A172 (cell line): ENCODE data around the gene SLC35E4. TPM values are rescaled to one million over a fixed set of nuclear protein-coding genes. Genes with fewer than 3 reads are reported as not detected.
"Not testable (repeated sequence)": the region's sequence is repeated elsewhere in the genome, so short reads cannot be mapped to it uniquely, and the experiment has no call there.

ENCODE experiments used
- DNase-seq: peaks from one replicate; pipeline ENCODE4 v3.0.0-alpha.2; 2015; ENCODE audit warnings: low spot score
- total RNA-seq: library from RNA; depleted of rRNA; stranded (reverse); fragments of >200 nt; shearing (Covaris generic); gene quantifications from 2 replicates; pipeline ENCODE4 v1.2.3, GENCODE V29; 2014; rRNA removed

SLC35E4 gene, protein sequence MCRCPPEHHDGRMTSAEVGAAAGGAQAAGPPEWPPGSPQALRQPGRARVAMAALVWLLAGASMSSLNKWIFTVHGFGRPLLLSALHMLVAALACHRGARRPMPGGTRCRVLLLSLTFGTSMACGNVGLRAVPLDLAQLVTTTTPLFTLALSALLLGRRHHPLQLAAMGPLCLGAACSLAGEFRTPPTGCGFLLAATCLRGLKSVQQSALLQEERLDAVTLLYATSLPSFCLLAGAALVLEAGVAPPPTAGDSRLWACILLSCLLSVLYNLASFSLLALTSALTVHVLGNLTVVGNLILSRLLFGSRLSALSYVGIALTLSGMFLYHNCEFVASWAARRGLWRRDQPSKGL
- 8.1 and 9.1 TPM in 2 replicates for total RNA-seq

DNA sequence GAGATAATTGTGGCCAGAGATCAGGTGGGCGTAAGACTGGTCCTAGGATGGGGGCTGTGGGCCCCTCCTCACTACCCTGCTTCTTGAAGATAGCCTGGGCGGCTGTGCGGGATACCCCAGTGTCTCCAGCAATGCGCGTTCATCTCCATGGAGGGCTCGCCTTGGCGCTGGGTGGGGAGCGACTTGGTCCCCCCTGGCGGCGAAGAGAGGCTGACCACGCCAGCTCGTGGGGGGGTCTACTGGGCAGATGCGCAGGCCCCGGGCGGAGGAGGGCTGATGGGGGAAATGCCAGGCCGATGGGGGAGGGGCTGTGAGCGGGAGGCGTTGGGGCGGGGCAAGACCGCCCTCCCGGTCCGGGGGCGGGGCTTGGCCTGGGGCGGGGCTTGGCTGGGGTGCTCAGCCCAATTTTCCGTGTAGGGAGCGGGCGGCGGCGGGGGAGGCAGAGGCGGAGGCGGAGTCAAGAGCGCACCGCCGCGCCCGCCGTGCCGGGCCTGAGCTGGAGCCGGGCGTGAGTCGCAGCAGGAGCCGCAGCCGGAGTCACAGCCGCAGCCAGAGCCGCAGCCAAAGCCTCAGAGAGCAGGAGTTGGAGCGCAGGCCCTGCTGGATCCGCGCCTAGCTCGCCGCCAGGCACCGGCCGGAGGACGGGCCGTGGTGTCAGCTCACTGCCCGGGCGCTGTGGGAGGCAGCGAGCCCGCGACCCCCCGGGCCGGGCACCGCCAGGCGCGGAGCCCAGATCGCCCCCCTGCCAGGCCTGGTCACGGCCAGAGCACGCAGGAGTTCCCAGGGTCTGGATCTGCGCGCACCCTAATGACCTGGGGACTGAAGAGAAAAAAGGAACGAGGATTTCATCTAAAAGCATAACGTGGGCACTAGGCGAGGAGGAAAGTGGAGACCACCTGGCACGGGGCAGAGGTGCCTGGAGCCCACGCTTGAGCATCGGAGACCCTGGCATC, at the start of gene SLC35E4:
Gene SLC35E4, plus strand, starts transcription at position 509 of the 953 bp plus-strand sequence. CDS start 670 bp downstream, outside the sequence.
- DNase-seq = peak; percentile 53

DNA sequence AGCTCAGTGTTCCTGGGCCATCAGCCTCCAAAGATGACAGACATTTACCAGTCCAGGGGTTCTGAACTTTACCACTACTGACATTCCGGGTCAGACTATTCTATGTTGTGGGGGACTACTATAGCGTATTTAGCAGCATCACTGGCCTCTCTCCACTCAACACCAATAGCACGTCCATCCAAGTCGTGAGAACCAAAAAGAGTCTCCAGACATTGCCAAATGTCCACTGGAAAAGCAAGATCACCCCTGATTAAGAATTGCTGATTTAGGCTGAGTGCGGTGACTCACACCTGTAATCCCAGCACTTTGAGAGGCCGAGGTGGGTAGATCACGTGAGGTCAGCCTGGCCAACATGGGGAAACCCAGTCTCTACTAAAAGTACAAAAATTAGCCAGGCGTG, 49.2 kb upstream of the SLC35E4 start:
- DNase-seq = no peak

DNA sequence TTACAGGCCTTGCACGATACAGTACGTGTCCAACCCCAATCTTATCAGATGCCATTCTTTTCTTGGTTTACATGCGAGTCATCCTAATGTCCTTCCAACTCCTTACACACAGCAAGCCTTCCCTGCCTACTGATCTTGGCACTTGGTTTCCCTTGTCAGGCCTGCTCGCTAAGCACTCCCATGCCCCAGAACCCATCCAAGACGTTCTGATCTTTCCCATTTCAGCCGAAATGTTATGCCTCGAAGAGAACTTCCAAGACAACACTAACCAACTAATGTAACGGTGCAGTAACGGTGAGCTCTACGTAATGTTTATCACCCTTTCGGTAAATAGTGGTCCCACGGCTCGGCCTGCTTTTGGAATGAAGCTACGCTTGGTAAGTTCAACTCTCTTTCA, 44.4 kb upstream of the SLC35E4 start:
- DNase-seq = no peak

DNA sequence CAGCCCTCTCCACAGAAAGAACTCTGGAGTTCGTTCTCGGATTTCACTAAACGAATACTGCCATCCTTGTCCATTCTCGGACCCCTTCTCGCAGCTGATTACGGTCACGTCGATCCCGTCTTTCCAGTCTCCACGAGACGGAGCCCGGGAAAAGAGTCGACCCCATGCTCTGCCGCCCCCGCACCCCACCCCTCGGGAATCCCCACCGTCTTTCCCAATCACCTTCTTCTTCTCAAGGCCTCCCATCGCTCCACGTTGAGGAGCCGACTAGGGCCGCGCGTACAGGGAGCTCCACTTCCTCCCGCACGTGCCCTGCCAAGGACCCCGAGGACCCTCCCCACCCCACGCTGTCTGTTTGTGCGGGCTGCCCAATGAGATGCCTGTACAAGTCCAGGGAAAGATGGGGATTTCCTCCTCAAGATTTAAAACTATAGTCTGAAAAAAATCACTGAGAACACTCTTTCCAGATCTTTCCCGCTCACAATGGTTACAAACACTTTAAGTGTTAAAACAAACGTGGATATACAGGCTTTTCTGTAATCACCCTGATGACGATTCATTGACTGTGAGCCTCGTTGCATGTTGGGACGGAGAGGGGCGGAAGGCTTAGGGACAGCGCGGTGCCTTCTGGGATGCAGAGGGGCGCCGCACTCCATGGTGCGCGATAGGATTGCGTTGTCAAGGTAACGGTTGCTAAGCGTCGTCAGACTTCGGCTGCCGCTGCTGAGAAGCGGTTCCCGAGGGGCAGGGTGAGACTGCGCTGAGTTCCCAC, 43.8 kb upstream of the SLC35E4 start, which contains the start of gene PES1:
Gene PES1, minus strand, starts transcription at position 323 of the 772 bp plus-strand sequence. Its CDS starts 77 bp downstream, at position 246.
- DNase-seq = peak; percentile 91

DNA sequence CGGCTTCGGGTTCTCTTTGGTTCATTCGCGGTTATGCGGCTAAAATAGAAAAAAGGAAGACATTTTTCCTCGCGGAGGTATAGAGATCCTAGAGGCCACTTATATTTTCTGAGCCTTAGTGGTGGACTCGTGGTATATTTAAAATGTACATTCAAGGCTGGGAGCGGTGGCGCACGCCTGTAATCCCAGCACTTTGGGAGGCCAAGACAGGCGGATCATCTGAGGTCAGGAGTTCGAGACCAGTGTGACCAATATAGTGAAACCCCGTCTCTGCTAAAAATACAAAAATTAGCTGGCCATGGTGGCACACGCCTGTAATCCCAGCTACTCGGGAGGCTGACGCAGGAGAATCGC, 43.2 kb upstream of the SLC35E4 start:
- DNase-seq = not testable (repeated sequence)

DNA sequence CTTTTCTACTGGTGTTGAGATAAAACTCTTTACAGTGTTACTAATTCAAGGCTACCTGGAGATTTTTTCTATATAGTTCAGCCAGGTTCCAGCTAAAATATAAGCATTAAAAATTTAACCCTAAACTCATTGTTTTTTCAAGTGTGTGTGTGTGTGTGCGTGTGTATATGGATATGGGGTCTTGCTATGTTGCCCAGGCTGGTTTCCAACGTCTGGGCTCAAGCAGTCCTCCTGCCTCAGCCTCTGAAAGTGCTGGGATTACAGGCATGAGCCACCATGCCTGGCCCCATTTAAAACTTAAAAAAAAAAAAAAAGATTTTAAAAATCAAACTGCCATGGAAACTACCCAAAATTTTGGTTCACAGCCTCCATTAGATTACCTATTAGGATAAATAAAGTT, 39.4 kb upstream of the SLC35E4 start:
- no peak for DNase-seq

DNA sequence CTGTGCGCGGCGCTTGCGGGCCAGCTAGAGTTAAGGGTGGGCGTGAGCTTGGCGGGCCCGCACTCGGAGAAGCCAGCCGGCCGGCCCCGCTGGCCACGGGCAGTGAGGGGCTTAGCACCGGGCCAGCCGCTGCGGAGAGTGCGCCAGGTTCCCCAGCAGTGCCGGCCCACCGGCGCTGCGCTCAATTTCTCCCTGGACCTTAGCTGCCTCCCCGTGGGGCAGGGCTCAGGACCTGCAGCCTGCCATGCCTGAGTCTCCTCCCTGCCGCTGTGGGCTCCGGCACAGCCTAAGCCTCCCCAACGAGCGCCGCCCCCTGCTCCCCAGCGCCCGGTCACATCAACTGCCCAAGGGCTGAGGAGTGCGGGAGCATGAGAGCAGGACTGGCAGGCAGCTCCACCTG, 38.7 kb upstream of the SLC35E4 start:
- DNase-seq = no peak

DNA sequence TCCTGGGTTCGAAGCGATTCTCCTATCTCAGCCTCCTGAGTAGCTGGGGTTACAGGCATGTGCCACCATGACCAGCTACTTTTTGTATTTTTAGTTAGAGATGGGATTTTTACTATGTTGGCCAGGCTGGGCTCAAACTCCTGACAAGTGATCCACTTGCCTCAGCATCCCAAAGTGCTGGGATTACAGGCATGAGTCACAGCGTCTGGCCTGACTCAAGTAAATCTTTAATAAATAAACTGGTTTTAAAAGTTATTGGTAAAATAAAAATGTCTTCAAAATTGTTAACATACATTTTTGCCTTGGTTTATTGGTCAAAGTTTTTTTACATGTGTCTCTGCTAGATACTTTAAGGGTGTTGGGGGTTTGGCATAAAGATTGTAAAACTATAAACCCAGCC, 36.6 kb upstream of the SLC35E4 start:
- DNase-seq = no peak

DNA sequence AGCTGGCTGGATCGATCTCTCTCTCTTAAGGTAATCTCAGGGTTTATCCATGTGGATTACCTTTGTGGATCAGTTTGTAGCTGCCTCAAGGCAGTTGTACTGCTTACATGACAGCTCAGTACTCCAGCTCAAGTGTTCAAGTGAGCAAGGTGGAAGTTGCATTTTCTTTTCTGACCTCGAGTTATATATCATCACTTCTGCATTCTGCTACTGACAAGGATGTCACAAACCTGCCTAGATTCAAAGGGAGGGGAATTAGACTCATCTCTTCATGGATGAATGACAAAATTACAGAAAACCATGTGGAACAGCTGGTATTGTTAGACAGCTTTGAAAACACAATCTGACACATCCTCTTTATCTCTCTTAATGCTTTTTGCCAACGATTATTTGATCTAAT, 34.7 kb upstream of the SLC35E4 start:
- DNase-seq = no peak

DNA sequence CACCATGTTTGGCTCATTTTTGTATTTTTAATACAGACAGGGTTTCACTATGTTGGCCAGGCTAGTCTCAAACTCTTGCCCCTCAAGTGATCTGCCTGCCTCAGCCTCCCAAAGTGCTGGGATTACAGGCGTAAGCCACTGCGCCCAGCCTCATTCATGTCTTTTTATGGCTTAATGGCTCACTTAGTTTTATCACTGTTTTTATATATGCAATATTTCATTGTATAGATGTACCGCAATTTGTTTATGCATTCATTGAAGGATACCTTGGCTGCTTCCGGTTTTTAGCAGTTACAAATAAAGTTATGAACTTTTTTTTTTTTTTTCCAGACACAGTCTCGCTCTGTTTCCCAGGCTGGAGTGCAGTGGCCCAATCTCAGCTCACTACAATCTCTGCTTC, 34.1 kb upstream of the SLC35E4 start:
- DNase-seq = no peak

DNA sequence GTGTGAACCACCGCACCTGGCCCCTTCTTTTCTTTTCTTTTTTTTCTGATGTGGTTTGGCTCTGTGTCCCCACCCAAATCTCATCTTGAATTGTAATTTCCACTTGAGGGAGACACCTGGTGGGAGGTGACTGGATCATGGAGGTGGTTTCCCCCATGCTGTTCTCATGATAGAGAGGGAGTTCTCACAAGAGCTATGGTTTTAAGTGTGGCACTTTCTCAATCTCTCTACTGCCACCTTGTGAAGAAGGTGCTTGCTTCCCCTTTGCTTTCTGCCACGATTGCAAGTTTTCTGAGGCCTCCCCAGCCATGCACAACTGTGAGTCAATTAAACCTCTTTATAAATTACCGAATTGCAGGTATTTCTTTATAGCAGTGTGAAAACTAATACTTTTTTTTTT, 33.5 kb upstream of the SLC35E4 start:
- peak; percentile 21 for DNase-seq

DNA sequence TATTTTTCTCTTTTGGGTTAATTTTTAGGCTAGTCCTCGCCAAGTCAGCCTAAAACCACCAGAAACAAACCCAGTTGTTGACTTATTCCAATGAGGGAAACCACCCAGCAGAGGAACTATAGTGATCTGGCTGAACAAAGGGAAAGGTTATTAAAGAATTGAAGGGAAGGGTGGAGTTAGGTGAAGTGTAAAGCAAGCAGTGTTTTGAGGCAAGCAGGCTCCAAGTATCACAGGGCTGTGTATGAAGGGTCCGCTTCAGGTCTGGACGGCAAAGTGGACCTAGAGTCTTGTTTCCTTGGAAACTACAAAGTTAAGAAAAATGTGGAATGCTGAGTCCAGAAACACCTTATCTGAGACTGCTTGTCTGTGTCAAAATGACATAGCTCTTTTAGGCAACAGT, 31.8 kb upstream of the SLC35E4 start:
- DNase-seq = no peak

DNA sequence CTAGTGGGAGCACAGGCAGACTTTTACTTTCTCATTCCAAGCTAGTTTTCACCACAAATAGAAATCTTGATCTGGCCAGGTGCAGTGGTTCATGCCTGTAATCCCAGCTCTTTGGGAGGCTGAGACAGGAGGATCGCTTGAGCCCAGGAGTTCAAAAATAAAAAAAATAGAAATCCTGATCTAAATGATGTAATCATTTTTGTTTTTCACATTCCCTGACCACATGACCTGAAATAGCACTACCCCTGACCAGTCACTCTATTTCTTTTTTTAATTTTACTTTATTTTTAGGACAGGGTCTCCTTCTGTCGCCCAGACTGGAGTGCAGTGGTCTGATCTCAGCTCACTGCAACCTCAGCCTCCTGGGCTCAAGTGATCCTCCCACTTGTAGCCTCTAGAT, 30.9 kb upstream of the SLC35E4 start:
- DNase-seq = no peak

DNA sequence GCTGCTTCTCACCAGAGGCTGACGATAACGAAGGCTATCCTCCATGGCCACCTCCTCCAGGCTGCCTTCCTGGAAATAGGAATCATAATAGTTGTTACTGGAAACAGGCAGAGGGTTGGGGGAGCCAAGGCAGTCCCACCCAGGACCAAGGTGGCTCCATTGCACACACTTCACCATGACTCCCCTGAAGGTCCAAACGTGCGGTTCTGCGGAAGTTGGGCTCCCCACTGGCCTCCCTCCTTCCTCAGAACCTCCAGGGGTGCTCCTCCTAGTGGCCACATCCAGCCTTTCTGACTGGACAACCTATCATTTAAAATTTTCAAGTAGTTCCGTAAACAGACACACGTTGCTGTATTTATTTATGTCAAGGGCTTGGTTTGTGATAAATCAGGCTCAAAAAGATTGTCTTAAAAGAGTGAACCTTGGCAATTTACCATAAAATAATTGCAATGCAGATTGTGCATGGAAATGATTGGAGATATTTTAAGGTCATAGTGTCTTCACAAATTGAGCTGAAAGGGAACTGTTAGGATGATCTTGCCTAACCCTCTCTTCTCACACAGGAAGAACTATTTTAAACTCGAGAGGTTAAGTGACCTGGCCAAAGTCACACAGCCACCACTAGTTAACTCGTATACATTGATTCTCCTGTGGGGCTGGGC, 30.0 kb upstream of the SLC35E4 start:
- DNase-seq = peak; percentile 26

DNA sequence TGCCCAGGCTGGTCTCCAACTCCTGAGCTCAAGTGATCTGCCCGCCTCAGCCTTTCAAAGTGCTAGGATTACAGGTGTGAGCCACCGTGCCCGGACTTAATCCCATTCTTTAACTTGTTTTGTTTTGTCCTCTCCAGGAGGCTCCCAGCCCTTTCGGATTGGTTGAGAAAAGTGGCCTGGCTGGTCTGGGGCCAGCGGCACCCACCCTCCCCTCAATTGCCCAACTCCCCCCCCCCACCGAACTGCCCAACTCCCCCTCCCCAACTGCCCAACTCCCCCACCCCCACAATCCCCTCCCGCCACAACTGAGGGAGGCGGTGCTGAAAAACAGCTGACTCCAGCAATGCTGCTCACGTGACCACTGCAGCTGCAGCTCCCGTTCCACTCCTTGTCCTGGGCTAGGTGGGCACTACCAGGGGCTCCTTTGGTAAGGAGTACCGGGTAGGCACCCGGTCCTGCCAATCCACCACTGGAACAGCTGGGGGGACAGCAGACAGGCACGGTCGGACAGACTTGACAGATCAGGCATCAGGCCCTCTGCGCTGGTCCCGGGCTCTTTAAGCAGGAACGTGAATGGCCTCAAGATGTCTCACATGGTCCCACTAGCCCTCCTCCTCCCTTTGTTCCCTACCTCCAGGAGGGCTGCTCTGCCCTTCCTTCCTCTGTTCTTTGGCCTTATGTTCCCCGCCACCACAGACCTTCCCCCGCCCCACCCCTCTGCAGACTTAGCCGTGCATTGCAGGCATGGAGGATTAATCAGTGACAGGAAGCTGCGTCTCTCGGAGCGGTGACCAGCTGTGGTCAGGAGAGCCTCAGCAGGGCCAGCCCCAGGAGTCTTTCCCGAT, 28.9 kb upstream of the SLC35E4 start, which contains the start of gene TCN2:
Gene TCN2, plus strand, starts transcription at position 720 of the 845 bp plus-strand sequence. CDS start 158 bp downstream, outside the sequence.
- DNase-seq = peak; percentile 62

DNA sequence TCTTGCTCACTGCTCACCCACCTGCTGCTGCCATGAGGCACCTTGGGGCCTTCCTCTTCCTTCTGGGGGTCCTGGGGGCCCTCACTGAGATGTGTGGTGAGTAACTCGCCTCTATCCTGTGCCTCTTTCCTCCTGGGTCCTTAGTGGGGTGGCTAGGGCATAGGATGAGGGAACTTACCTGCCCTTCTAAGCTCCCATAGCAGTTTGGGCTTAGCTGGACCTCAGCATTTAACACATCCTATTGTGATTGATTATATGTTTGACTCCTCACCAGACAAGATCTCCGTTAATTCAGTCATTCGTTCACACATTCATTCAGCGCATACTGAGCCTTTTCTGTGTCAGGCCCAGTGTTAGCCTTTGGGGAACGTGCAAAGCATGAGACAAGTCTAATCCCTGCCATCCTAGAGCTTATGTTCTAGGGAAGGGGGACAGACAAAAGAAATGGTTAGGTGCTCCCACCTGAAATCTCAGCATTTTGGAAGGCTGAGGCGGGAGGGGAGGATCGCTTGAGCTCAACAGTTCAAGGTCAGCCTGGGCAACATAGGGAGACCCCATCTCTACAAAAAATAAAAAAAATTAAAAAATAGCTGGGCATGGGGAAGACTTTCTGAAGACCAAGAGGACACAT, 28.2 kb upstream of the SLC35E4 start:
- DNase-seq = no peak

DNA sequence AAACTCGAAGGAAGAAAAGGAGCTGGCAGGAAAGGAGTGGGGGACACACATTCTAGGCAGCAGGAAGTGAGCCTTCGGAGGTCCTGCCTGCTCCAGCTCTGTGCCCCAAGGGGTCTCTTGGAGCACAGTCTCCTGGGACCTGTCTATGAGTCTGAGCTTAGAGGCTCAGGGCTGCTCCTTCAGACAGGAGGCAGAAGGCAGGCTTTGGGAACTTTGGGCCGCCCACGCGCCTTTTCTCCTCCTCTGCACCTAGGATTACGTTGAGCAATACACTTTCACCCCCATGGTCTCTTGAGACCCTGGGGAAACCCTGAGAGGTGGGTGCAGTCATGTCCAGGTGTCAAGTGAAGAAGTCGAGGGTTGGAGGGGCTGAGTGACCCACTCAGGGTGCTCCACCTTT, 27.6 kb upstream of the SLC35E4 start:
- DNase-seq = no peak

DNA sequence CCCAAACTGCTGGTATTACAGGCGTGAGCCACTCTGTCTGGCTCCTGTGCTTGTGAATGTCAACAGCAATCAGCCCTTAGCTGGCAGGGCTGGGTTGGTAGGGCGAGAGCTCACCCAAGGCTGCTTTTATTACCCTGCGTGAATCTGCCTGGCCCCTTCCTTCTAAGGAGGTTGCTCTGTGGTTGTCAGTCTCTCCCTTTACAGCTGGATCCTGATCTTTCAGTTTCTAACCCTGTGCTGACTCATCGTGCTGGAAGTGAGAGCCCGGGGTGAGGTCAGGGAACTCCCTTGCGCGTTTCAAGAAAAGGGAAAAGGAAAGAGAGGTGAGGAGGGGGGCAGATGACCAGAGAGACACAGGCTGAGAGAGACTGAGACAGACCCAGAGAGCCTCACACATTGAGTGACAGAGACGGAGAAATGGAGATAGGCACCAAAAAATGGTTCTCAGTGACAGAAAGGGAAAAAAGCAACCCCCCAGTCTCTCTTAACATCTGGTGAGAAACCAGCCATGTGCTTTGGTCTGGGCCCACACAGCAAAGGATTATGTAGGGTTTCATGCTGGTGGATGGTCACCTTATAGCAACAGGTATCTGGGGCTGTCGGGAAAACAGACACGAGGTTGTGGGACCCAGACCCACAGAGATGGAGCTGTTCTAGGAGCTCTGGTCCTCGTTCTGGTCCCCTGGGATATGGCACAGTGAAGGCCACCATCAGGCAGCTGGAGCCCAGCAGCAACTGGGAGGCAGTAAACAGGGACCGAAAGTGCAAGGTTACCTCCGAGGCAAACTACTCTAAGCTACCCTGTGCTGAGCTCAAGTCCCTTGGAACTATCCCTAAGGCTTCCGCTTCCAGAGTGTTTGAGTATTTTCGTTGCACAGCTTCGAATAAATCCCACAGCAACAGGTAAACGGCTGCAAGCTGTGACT, 26.1 kb upstream of the SLC35E4 start:
- DNase-seq = peak; percentile 76

DNA sequence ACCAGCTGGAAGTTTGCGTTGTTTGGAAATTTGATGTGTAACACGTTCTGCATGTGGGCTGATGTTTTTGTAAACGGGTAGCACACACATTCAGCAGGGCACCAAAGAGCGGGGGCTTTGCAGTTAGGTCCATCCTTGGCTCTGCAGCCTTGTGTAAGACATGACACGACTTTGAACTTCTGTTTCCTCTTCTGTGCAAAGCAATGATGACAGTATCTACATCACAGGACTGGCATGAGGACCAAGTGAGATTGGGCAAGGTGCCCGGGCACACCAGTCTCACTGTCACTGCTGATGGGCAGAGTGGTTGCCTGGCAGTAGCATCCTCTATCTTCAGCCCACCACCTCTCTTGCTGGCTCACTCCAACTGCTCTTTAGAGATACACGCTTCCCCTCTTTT, 25.3 kb upstream of the SLC35E4 start:
- no peak for DNase-seq
